Measurements from ENCODE around the gene TOGARAM2.

Gene TOGARAM2

GRCh38 chr2:29024882-29025430 is 43.9 kb downstream of the TOGARAM2 start:
- no peak for DNase-seq

- no peak for DNase-seq
Observed at GRCh38 chr2:29025711-29026110, 44.6 kb downstream of the TOGARAM2 start.

- DNase-seq = no peak
Observed at GRCh38 chr2:29031046-29031445, 49.9 kb downstream of the TOGARAM2 start.

GRCh38 chr2:29032189-29032588 is 51.1 kb downstream of the TOGARAM2 start:
- DNase-seq = no peak

- DNase-seq = no peak
Observed at GRCh38 chr2:29033172-29033571, 52.1 kb downstream of the TOGARAM2 start.

- no peak for DNase-seq
Observed at GRCh38 chr2:29033656-29034055, 52.6 kb downstream of the TOGARAM2 start.

- no peak for DNase-seq
Observed at GRCh38 chr2:29035016-29035745, 54.1 kb downstream of the TOGARAM2 start.

GRCh38 chr2:29039718-29040480 is 58.8 kb downstream of the TOGARAM2 start:
- DNase-seq = no peak

- DNase-seq = no peak
Observed at GRCh38 chr2:29040552-29040951, 59.5 kb downstream of the TOGARAM2 start.

GRCh38 chr2:29041161-29041660 is 60.1 kb downstream of the TOGARAM2 start:
- DNase-seq = no peak

- no peak for DNase-seq
Observed at GRCh38 chr2:29042561-29043075, 61.5 kb downstream of the TOGARAM2 start.

GRCh38 chr2:29044459-29044858 is 63.4 kb downstream of the TOGARAM2 start:
- no peak for DNase-seq

GRCh38 chr2:29046321-29046720 is 65.2 kb downstream of the TOGARAM2 start:
- no peak for DNase-seq

- DNase-seq = no peak
Observed at GRCh38 chr2:29047083-29047845, 66.2 kb downstream of the TOGARAM2 start.

- no peak for DNase-seq
Observed at GRCh38 chr2:29050591-29050990, 69.5 kb downstream of the TOGARAM2 start.

- no peak for DNase-seq
Observed at GRCh38 chr2:29051730-29052129, 70.6 kb downstream of the TOGARAM2 start.

GRCh38 chr2:29052807-29053206 is 71.7 kb downstream of the TOGARAM2 start:
- DNase-seq = no peak

GRCh38 chr2:29053223-29053622 is 72.1 kb downstream of the TOGARAM2 start:
- no peak for DNase-seq

- DNase-seq = no peak
Observed at GRCh38 chr2:29053670-29054400, 72.7 kb downstream of the TOGARAM2 start.

GRCh38 chr2:29054430-29054829 is 73.3 kb downstream of the TOGARAM2 start:
- DNase-seq = no peak

GRCh38 chr2:29055601-29056000 is 74.5 kb downstream of the TOGARAM2 start:
- no peak for DNase-seq

- no peak for DNase-seq
Observed at GRCh38 chr2:29056452-29056851, 75.4 kb downstream of the TOGARAM2 start.

Data from NCI-H526 treated with DMSO at 0.1 percent for 48 hours (cell line).